HEK293 (cell line): ENCODE measurements around the gene SP2.

Source experiments
- FEZF1 ChIP-seq: fragments of 450-650 bp; formaldehyde crosslinking; IDR thresholded peaks from 2 replicates; pipeline ENCODE4 v1.5.1; 2016; ENCODE audit warnings: missing biosample characterization, missing genetic modification characterization
- HOXC10 ChIP-seq: sonication (generic); formaldehyde crosslinking; IDR thresholded peaks from 2 replicates; pipeline ENCODE4 v1.8.1; 2023; ENCODE audit warnings: mild to moderate bottlenecking, missing genetic modification reagents
- IKZF3 ChIP-seq: fragments of 450-650 bp; IDR thresholded peaks from 2 replicates; pipeline ENCODE4 v1.5.0; 2018; ENCODE audit warnings: missing biosample characterization, mild to moderate bottlenecking, missing genetic modification characterization, moderate library complexity
- MEIS1 ChIP-seq: sonication (generic); formaldehyde crosslinking; IDR thresholded peaks from 2 replicates; pipeline ENCODE4 v1.8.1; 2022; ENCODE audit warnings: missing genetic modification reagents, mild to moderate bottlenecking, borderline replicate concordance
- REPIN1 ChIP-seq: fragments of 450-650 bp; formaldehyde crosslinking; IDR thresholded peaks from 2 replicates; pipeline ENCODE4 v1.5.1; 2017; ENCODE audit warnings: missing biosample characterization, missing genetic modification characterization, low read depth
- SP7 ChIP-seq: fragments of 450-650 bp; formaldehyde crosslinking; IDR thresholded peaks from 2 replicates; pipeline ENCODE4 v1.5.1; 2016; ENCODE audit warnings: missing biosample characterization, missing genetic modification characterization
- ZBTB1 ChIP-seq: fragments of 450-650 bp; formaldehyde crosslinking; IDR thresholded peaks from 2 replicates; pipeline ENCODE4 v1.5.1; 2016; ENCODE audit warnings: missing biosample characterization, missing genetic modification characterization
- ZBTB11 ChIP-seq: fragments of 450-650 bp; formaldehyde crosslinking; conservative IDR thresholded peaks from 2 replicates; pipeline ENCODE4 v1.5.1; 2016; ENCODE audit warnings: low read depth, missing biosample characterization, missing genetic modification characterization
- ZBTB21 ChIP-seq: fragments of 450-650 bp; formaldehyde crosslinking; IDR thresholded peaks from 2 replicates; pipeline ENCODE4 v1.5.1; 2017; ENCODE audit warnings: missing biosample characterization, missing genetic modification characterization
- ZBTB48 ChIP-seq: fragments of 450-650 bp; formaldehyde crosslinking; IDR thresholded peaks from 2 replicates; pipeline ENCODE4 v1.5.1; 2016; ENCODE audit warnings: missing biosample characterization, missing genetic modification characterization
- ZIC2 ChIP-seq: fragments of 450-650 bp; formaldehyde crosslinking; IDR thresholded peaks from 2 replicates; pipeline ENCODE4 v1.5.1; 2016; ENCODE audit warnings: missing biosample characterization, missing genetic modification characterization
- ZNF18 ChIP-seq: fragments of 450-650 bp; formaldehyde crosslinking; IDR thresholded peaks from 2 replicates; pipeline ENCODE4 v1.5.1; 2016; ENCODE audit warnings: missing biosample characterization, missing genetic modification characterization
- ZNF2 ChIP-seq: fragments of 450-650 bp; formaldehyde crosslinking; IDR thresholded peaks from 2 replicates; pipeline ENCODE4 v1.5.1; 2016; ENCODE audit warnings: missing biosample characterization, missing genetic modification characterization
- ZNF202 ChIP-seq: fragments of 450-650 bp; formaldehyde crosslinking; IDR thresholded peaks from 2 replicates; pipeline ENCODE4 v1.5.1; 2016; ENCODE audit warnings: missing biosample characterization, missing genetic modification characterization, borderline replicate concordance
- ZNF211 ChIP-seq: fragments of 450-650 bp; formaldehyde crosslinking; IDR thresholded peaks from 2 replicates; pipeline ENCODE4 v1.5.1; 2016; ENCODE audit warnings: low read depth, missing biosample characterization, missing genetic modification characterization
- ZNF24 ChIP-seq: fragments of 450-650 bp; formaldehyde crosslinking; IDR thresholded peaks from 2 replicates; pipeline ENCODE4 v1.5.1; 2016; ENCODE audit warnings: missing biosample characterization, missing genetic modification characterization
- ZNF26 ChIP-seq: fragments of 450-650 bp; formaldehyde crosslinking; IDR thresholded peaks from 2 replicates; pipeline ENCODE4 v1.5.1; 2016; ENCODE audit warnings: missing biosample characterization, missing genetic modification characterization
- ZNF266 ChIP-seq: fragments of 450-650 bp; formaldehyde crosslinking; IDR thresholded peaks from 2 replicates; pipeline ENCODE4 v1.5.1; 2016; ENCODE audit warnings: missing biosample characterization, missing genetic modification characterization, low read depth
- ZNF335 ChIP-seq: fragments of 450-650 bp; formaldehyde crosslinking; conservative IDR thresholded peaks from 2 replicates; pipeline ENCODE4 v1.5.1; 2016; ENCODE audit warnings: missing biosample characterization, missing genetic modification characterization
- ZNF394 ChIP-seq: fragments of 450-650 bp; formaldehyde crosslinking; IDR thresholded peaks from 2 replicates; pipeline ENCODE4 v1.5.1; 2016; ENCODE audit warnings: missing biosample characterization, missing genetic modification characterization, mild to moderate bottlenecking, moderate library complexity, borderline replicate concordance
- ZNF529 ChIP-seq: fragments of 450-650 bp; formaldehyde crosslinking; IDR thresholded peaks from 2 replicates; pipeline ENCODE4 v1.5.1; 2017; ENCODE audit warnings: missing genetic modification characterization, missing biosample characterization; ENCODE audit not compliant: insufficient replicate concordance
- ZNF558 ChIP-seq: fragments of 450-650 bp; formaldehyde crosslinking; IDR thresholded peaks from 2 replicates; pipeline ENCODE4 v1.5.1; 2016; ENCODE audit warnings: missing biosample characterization, missing genetic modification characterization
- ZNF660 ChIP-seq: fragments of 450-650 bp; IDR thresholded peaks from 2 replicates; pipeline ENCODE4 v1.5.1; 2018; ENCODE audit warnings: missing biosample characterization, mild to moderate bottlenecking, missing genetic modification characterization
- ZNF777 ChIP-seq: fragments of 450-650 bp; formaldehyde crosslinking; IDR thresholded peaks from 2 replicates; pipeline ENCODE4 v1.5.1; 2017; ENCODE audit warnings: missing biosample characterization, missing genetic modification characterization, borderline replicate concordance
- ZNF785 ChIP-seq: fragments of 450-650 bp; formaldehyde crosslinking; IDR thresholded peaks from 2 replicates; pipeline ENCODE4 v1.5.1; 2016; ENCODE audit warnings: missing biosample characterization, missing genetic modification characterization
- ZNF792 ChIP-seq: fragments of 450-650 bp; formaldehyde crosslinking; IDR thresholded peaks from 2 replicates; pipeline ENCODE4 v1.5.1; 2016; ENCODE audit warnings: missing biosample characterization, missing genetic modification characterization
- ZSCAN30 ChIP-seq: fragments of 450-650 bp; IDR thresholded peaks from 2 replicates; pipeline ENCODE4 v1.5.1; 2018; ENCODE audit warnings: missing biosample characterization, mild to moderate bottlenecking, missing genetic modification characterization, moderate library complexity
- ZXDB ChIP-seq: fragments of 450-650 bp; formaldehyde crosslinking; IDR thresholded peaks from 2 replicates; pipeline ENCODE4 v1.5.1; 2016; ENCODE audit warnings: missing biosample characterization, missing genetic modification characterization
- TF ChIP-seq, protein P1 (sequence below): fragments of 450-650 bp; formaldehyde crosslinking; IDR thresholded peaks from 2 replicates; pipeline ENCODE4 v1.5.1; 2016; ENCODE audit warnings: missing biosample characterization, missing genetic modification characterization
- TF ChIP-seq, protein P2 (sequence below): fragments of 450-650 bp; formaldehyde crosslinking; IDR thresholded peaks from 2 replicates; pipeline ENCODE4 v1.5.1; 2017; ENCODE audit warnings: missing biosample characterization, missing genetic modification characterization

Gene SP2

DNA sequence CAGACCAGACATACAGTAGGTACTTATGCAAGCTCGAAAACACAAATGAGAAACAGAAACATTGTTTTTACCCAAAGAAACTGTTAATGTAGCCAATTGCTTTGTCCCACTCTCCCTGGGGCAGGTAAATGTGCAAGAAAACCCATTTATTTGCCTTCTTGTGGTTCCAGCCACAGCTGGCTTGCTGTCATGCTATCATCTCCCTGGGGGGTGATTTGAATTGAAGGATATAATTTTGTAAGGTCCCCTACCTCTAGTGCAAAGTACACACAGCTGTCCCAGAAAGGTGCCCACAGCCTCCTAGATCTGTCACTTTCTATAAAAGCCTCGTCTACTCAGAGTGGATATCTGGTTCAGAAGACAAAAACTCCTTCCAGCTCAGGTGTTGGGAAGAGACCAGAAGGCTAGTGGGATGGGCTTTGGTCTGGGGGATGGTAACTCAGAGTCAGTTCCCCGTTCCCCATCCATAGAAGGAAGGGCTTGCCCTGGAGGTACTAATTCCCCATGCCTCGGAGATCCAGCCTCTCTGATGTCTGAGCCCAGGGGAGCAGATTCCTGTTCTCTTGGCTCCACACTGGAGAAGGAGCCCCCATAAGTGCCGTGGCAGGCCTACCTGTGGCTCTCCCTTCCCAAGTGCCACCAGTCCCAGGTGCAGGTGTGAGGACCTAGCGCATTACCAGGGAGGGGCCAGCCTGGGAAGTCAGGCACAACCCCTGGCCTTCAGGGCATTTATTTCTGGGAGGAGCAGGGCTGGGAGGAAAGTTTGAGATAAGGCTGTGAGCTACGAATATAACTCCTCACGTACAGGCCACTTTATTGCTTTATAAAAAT is 64.0 kb downstream of the SP2 start (continued):
- TF ChIP-seq ZNF785 (tag by site-specific recombination) = no peak
- TF ChIP-seq ZNF18 (tag by site-specific recombination) = no peak
- no peak for TF ChIP-seq ZNF529 (tag by site-specific recombination)
- no peak for TF ChIP-seq ZNF202
- TF ChIP-seq ZNF26 (tag by site-specific recombination) = no peak
- TF ChIP-seq ZNF2 (tag by site-specific recombination) = no peak
- TF ChIP-seq ZNF394 (tag by site-specific recombination) = no peak
- no peak for TF ChIP-seq ZBTB48 (tag by site-specific recombination)
- no peak for TF ChIP-seq ZBTB21 (tag by site-specific recombination)
- TF ChIP-seq ZNF777 (tag by site-specific recombination) = no peak
- no peak for TF ChIP-seq REPIN1 (tag by site-specific recombination)
- TF ChIP-seq FEZF1 (tag by site-specific recombination) = peak; percentile 39; the same call in 1 of the 2 replicates
- peak; percentile 44; the same call in 1 of the 2 replicates for TF ChIP-seq SP7 (tag by site-specific recombination)
- peak; percentile 44; the same call in 1 of the 2 replicates for TF ChIP-seq ZIC2 (tag by site-specific recombination)
- TF ChIP-seq ZNF660 (tag by site-specific recombination) = no peak
- TF ChIP-seq ZNF335 = no peak
- TF ChIP-seq ZXDB = no peak
- no peak for TF ChIP-seq ZNF24 (tag by site-specific recombination)
- TF ChIP-seq ZBTB11 (tag by site-specific recombination) = no peak
- TF ChIP-seq ZNF266 (tag by site-specific recombination) = no peak
- no peak for TF ChIP-seq ZBTB1 (tag by site-specific recombination)
- no peak for TF ChIP-seq MEIS1 (CRISPR knock-in tag)
- 0 out of 2 replicates have a peak, but pooled peaks have one; percentile 28 for TF ChIP-seq IKZF3 (tag by site-specific recombination)
- TF ChIP-seq HOXC10 (CRISPR knock-in tag) = no peak
- no peak for TF ChIP-seq ZSCAN30
- TF ChIP-seq, protein P1, sequence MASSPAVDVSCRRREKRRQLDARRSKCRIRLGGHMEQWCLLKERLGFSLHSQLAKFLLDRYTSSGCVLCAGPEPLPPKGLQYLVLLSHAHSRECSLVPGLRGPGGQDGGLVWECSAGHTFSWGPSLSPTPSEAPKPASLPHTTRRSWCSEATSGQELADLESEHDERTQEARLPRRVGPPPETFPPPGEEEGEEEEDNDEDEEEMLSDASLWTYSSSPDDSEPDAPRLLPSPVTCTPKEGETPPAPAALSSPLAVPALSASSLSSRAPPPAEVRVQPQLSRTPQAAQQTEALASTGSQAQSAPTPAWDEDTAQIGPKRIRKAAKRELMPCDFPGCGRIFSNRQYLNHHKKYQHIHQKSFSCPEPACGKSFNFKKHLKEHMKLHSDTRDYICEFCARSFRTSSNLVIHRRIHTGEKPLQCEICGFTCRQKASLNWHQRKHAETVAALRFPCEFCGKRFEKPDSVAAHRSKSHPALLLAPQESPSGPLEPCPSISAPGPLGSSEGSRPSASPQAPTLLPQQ (tag by site-specific recombination) = no peak
- no peak for TF ChIP-seq ZNF211
- TF ChIP-seq ZNF792 (tag by site-specific recombination) = no peak
- TF ChIP-seq, protein P2, sequence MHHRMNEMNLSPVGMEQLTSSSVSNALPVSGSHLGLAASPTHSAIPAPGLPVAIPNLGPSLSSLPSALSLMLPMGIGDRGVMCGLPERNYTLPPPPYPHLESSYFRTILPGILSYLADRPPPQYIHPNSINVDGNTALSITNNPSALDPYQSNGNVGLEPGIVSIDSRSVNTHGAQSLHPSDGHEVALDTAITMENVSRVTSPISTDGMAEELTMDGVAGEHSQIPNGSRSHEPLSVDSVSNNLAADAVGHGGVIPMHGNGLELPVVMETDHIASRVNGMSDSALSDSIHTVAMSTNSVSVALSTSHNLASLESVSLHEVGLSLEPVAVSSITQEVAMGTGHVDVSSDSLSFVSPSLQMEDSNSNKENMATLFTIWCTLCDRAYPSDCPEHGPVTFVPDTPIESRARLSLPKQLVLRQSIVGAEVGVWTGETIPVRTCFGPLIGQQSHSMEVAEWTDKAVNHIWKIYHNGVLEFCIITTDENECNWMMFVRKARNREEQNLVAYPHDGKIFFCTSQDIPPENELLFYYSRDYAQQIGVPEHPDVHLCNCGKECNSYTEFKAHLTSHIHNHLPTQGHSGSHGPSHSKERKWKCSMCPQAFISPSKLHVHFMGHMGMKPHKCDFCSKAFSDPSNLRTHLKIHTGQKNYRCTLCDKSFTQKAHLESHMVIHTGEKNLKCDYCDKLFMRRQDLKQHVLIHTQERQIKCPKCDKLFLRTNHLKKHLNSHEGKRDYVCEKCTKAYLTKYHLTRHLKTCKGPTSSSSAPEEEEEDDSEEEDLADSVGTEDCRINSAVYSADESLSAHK (tag by site-specific recombination) = 0 out of 2 replicates have a peak, but pooled peaks have one; percentile 36
- TF ChIP-seq ZNF558 = no peak
